Measurements from ENCODE around the gene RAPGEF6.

The RAPGEF6 gene

DNA sequence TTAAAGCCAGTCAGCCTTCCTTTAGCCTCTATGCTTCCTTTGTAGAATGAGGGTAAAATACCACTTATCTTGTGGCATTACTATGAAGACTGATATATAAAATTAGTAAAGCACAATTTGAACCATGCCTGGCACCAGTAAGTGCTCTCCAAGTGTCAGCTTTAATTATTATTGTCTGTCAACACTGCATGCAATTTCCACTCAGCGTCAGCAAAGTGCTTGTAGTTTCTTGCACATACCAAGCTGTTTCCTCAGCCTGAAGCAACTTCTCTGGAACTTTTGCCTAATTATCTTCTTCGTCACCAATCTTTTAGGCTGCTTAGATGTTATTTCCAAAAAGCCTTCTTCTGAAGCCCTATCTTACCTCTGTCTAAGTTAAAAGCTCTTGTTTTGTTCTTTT lies 193.8 kb downstream of the RAPGEF6 start:
- H3K4me3 Mint-ChIP-seq = no peak overlapping the region

DNA sequence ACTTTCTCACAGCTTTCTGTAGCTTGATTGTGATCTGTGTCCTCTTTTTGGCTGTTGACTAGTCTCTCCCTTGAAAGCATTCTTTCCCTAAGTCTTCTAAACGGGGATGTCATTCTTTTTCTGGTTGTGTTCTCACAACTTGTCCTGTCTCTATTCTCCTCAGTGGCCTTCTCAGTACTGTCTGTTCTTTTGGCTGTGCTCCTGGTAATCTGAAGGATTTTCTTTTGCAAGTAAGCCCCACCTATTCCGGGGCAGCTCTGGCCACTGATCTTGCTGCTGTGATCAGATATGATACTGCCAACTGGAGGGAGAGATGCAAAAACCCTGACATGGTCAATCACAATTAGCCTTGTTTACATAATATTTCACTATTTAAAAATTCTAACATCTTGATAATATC lies 198.9 kb downstream of the RAPGEF6 start:
- Mint-ChIP-seq H3K27ac (peak overlapping the region; percentile 10), H3K36me3 (ENCODE audit: low read depth) (peaks cover 88% of the 10 kb centered on the region), H3K4me1 (ENCODE audit: low read depth) (no peaks in the 10 kb centered on the region), H3K27me3 (no peaks in the 10 kb centered on the region), H3K9me3 (no peaks in the 10 kb centered on the region), H3K4me3 (no peak overlapping the region)

More for the DNA sequence above, 193.8 kb downstream of the RAPGEF6 start:
- Mint-ChIP-seq H3K27me3 (no peaks in the 10 kb centered on the region), H3K4me1 (ENCODE audit: low read depth) (no peaks in the 10 kb centered on the region), H3K36me3 (ENCODE audit: low read depth) (peaks cover 77% of the 10 kb centered on the region), H3K27ac (no peak overlapping the region), H3K9me3 (no peaks in the 10 kb centered on the region)

- no peaks in the 10 kb centered on the region for H3K4me1 Mint-ChIP-seq (ENCODE audit: low read depth)
- H3K4me3 Mint-ChIP-seq = no peak overlapping the region
- H3K27me3 Mint-ChIP-seq = no peaks in the 10 kb centered on the region
- H3K36me3 Mint-ChIP-seq (ENCODE audit: low read depth) = peaks cover 83% of the 10 kb centered on the region
- no peaks in the 10 kb centered on the region for H3K9me3 Mint-ChIP-seq
- H3K27ac Mint-ChIP-seq = no peak overlapping the region
These were observed 201.9 kb downstream of the RAPGEF6 start for GRCh38 chr5:131433109-131433508.

- no peaks in the 10 kb centered on the region for H3K27me3 Mint-ChIP-seq
- no peaks in the 10 kb centered on the region for H3K9me3 Mint-ChIP-seq
- H3K27ac Mint-ChIP-seq = no peak overlapping the region
- H3K4me1 Mint-ChIP-seq (ENCODE audit: low read depth) = no peaks in the 10 kb centered on the region
- peaks cover 72% of the 10 kb centered on the region for H3K36me3 Mint-ChIP-seq (ENCODE audit: low read depth)
- H3K4me3 Mint-ChIP-seq = no peak overlapping the region
These were observed 203.2 kb downstream of the RAPGEF6 start for GRCh38 chr5:131431794-131432193.

- Mint-ChIP-seq H3K4me1 (ENCODE audit: low read depth) (no peaks in the 10 kb centered on the region), H3K27ac (no peak overlapping the region), H3K9me3 (no peaks in the 10 kb centered on the region), H3K36me3 (ENCODE audit: low read depth) (peaks cover 73% of the 10 kb centered on the region), H3K4me3 (no peak overlapping the region), H3K27me3 (no peaks in the 10 kb centered on the region)
These were observed 204.2 kb downstream of the RAPGEF6 start for GRCh38 chr5:131430794-131431193.

DNA sequence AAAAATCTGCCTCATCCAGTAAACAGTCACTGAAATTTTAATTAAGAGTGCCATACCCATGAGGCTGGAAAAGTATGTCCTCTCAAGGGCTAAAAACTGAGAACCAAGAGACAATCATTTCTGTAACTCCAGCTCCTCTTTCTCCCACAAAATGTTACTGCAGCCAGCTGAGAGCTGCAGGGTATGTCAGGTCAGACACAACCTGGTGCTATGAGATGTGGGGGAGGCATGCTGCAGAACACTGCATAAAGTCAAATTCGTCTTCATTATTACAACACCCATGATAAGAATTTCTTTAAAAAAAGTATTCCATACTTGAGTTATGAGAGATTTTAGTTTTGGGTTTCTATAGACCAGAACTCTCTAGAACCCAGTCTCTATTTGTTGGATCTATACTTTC lies 209.0 kb downstream of the RAPGEF6 start:
- H3K27ac Mint-ChIP-seq = no peak overlapping the region
- no peak overlapping the region for H3K4me3 Mint-ChIP-seq
- H3K36me3 Mint-ChIP-seq (ENCODE audit: low read depth) = peaks cover 59% of the 10 kb centered on the region

DNA sequence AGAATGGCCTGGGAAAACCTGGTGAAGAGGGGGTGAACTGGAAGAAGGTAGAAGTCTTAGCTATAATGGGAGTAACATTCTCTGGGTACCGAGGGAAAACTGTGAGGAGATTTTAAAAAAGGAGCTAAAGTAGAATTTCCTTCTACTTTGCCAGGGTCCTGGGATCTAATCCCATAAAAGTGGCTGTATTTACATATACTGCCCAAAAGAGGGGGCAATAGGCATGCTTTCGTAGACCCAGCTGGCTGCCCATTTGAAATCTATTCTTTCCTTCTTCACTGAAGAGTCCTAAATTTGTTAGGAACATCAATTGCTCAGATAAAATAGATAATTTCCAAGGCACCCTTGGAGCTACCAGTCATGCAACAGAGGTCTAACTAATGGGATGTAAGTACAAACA lies 212.0 kb downstream of the RAPGEF6 start:
- no peaks in the 10 kb centered on the region for H3K27me3 Mint-ChIP-seq
- peak overlapping the region; percentile 49 for H3K27ac Mint-ChIP-seq
- no peak overlapping the region for H3K4me3 Mint-ChIP-seq
- peaks cover 5% of the 10 kb centered on the region for H3K4me1 Mint-ChIP-seq (ENCODE audit: low read depth)
- peaks cover 49% of the 10 kb centered on the region for H3K36me3 Mint-ChIP-seq (ENCODE audit: low read depth)
- no peaks in the 10 kb centered on the region for H3K9me3 Mint-ChIP-seq

More for the DNA sequence above, 209.0 kb downstream of the RAPGEF6 start:
- Mint-ChIP-seq H3K4me1 (ENCODE audit: low read depth) (no peaks in the 10 kb centered on the region), H3K27me3 (no peaks in the 10 kb centered on the region), H3K9me3 (no peaks in the 10 kb centered on the region)

- H3K27me3 Mint-ChIP-seq = no peaks in the 10 kb centered on the region
- H3K4me1 Mint-ChIP-seq (ENCODE audit: low read depth) = peaks cover 23% of the 10 kb centered on the region
- H3K4me3 Mint-ChIP-seq = no peak overlapping the region
- H3K9me3 Mint-ChIP-seq = no peaks in the 10 kb centered on the region
- H3K36me3 Mint-ChIP-seq (ENCODE audit: low read depth) = peaks cover 29% of the 10 kb centered on the region
- peak overlapping the region; percentile 69 for H3K27ac Mint-ChIP-seq
These were observed 215.2 kb downstream of the RAPGEF6 start for GRCh38 chr5:131419877-131420276.

DNA sequence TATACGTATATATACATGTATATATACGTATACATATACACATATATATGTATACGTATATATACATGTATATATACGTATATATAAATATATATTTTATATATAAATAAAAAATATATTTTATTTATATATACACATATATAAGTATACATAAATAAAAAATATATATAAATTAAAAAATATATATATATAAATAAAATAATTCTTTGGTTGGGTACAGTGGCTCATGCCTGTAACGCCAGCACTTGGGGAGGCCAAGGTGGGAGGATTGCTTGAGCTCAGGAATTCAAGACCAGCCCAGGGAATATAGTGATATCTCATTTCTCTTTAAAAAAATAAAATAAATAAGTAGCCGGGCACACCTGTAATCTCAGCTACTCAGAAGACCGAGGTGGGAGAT lies 216.2 kb downstream of the RAPGEF6 start:
- H3K9me3 Mint-ChIP-seq = no peaks in the 10 kb centered on the region
- H3K4me1 Mint-ChIP-seq (ENCODE audit: low read depth) = peaks cover 32% of the 10 kb centered on the region
- peaks cover 37% of the 10 kb centered on the region for H3K36me3 Mint-ChIP-seq (ENCODE audit: low read depth)
- no peak overlapping the region for H3K4me3 Mint-ChIP-seq
- no peaks in the 10 kb centered on the region for H3K27me3 Mint-ChIP-seq
- H3K27ac Mint-ChIP-seq = no peak overlapping the region

DNA sequence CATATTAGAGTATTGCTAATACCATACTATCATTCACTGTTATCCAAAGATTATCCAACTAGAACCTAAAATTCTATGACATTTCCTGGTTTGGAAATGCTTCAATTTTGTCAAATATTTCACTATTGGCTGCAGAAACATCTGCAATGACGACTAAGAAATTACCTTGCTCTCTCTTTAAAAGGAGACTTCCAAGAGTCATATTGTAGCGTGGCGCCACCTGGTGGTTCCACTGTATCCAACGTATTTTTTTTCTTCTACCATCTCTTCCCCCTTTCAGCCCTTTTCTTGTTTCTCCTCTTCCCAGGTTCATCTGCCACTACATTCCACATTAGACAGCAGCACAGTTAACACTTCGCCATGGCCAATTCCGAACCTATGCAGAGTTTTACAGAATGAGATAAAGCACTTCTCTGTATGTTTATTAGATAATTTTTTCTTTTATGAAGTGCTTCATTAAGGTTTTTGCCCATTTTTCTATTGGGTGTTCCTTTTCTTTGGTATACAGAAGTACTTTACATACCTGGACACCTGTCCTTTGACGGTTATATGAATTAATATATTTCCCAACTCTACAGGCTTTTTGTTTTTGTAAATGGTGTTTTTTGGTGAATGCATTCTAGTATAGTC lies 217.7 kb downstream of the RAPGEF6 start:
- H3K4me3 Mint-ChIP-seq = peak overlapping the region; percentile 48
- peak overlapping the region; percentile 50 for H3K27ac Mint-ChIP-seq
- peaks cover 39% of the 10 kb centered on the region for H3K4me1 Mint-ChIP-seq (ENCODE audit: low read depth)
- peaks cover 31% of the 10 kb centered on the region for H3K36me3 Mint-ChIP-seq (ENCODE audit: low read depth)
- no peaks in the 10 kb centered on the region for H3K9me3 Mint-ChIP-seq
- no peaks in the 10 kb centered on the region for H3K27me3 Mint-ChIP-seq

DNA sequence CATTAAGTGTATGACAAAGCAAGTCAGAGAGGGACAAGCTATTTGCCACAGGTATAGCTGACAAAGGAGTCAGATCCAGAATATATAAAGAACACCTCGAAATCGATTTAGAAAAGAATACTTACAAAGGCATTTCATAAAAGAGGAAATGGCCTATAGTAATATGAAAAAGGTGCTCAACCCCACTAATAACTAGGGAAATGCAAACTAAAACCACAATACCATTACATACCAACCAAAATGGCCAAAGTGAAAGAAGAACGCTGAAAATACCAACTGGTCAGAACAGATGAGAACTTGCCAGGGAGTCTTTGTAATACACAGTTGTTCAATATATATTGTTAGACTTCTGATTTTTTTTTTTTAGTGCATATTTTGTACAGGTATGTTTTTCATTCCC lies 218.3 kb downstream of the RAPGEF6 start:
- Mint-ChIP-seq H3K36me3 (ENCODE audit: low read depth) (peaks cover 25% of the 10 kb centered on the region), H3K9me3 (no peaks in the 10 kb centered on the region), H3K4me3 (no peak overlapping the region), H3K4me1 (ENCODE audit: low read depth) (peaks cover 39% of the 10 kb centered on the region), H3K27me3 (no peaks in the 10 kb centered on the region), H3K27ac (peak overlapping the region; percentile 50)

- Mint-ChIP-seq H3K27ac (peak overlapping the region; percentile 83), H3K9me3 (peaks cover 3% of the 10 kb centered on the region), H3K4me1 (ENCODE audit: low read depth) (peaks cover 34% of the 10 kb centered on the region), H3K4me3 (peak overlapping the region; percentile 48), H3K36me3 (ENCODE audit: low read depth) (peaks cover 36% of the 10 kb centered on the region), H3K27me3 (no peaks in the 10 kb centered on the region)
These were observed 221.1 kb downstream of the RAPGEF6 start for GRCh38 chr5:131413605-131414559.

- H3K27ac Mint-ChIP-seq = no peak overlapping the region
These were observed 227.9 kb downstream of the RAPGEF6 start for GRCh38 chr5:131406975-131407638.

DNA sequence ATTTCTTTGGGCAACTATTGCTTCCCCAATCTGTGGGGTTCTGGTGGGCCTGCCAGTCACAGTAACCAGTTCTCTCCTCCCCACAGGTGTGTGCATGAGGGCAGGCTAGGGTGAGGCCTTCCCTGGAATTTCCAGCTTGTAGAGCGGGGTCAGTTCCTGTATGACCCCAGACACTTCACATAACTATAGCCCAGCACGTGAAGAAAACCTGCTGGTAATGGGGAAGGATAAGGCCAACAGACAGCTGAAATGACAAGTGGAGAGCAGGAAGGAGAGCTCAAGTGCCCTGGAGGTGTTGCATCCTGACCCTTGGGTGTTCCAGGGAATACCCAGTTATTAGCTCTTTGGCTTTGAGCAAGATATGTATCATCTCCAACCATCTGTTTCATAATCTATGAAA lies 229.0 kb downstream of the RAPGEF6 start:
- Mint-ChIP-seq H3K36me3 (ENCODE audit: low read depth) (peaks cover 86% of the 10 kb centered on the region), H3K4me3 (no peak overlapping the region), H3K9me3 (peaks cover 12% of the 10 kb centered on the region), H3K4me1 (ENCODE audit: low read depth) (peaks cover 5% of the 10 kb centered on the region), H3K27me3 (no peaks in the 10 kb centered on the region), H3K27ac (peak overlapping the region; percentile 68)

More at GRCh38 chr5:131406975-131407638, 227.9 kb downstream of the RAPGEF6 start:
- peaks cover 5% of the 10 kb centered on the region for H3K4me1 Mint-ChIP-seq (ENCODE audit: low read depth)
- peaks cover 11% of the 10 kb centered on the region for H3K9me3 Mint-ChIP-seq
- H3K36me3 Mint-ChIP-seq (ENCODE audit: low read depth) = peaks cover 88% of the 10 kb centered on the region
- H3K27me3 Mint-ChIP-seq = no peaks in the 10 kb centered on the region
- no peak overlapping the region for H3K4me3 Mint-ChIP-seq

GRCh38 chr5:131405674-131406073 lies 229.4 kb downstream of the RAPGEF6 start:
- Mint-ChIP-seq H3K4me1 (ENCODE audit: low read depth) (peaks cover 7% of the 10 kb centered on the region), H3K9me3 (peaks cover 13% of the 10 kb centered on the region), H3K27ac (peak overlapping the region; percentile 68), H3K27me3 (no peaks in the 10 kb centered on the region), H3K4me3 (no peak overlapping the region), H3K36me3 (ENCODE audit: low read depth) (peaks cover 86% of the 10 kb centered on the region)
